ENCODE measurements around the gene LATS2. TPM values are rescaled to one million over a fixed set of nuclear protein-coding genes. Genes with fewer than 3 reads are reported as not detected.

Gene LATS2
- total RNA-seq, 2 donors from 2014 or later, result 3.7 to 11.3 TPM

GRCh38 chr13:21086929-21087328, 25.5 kb upstream of the LATS2 start:
- no peak for DNase-seq
- TF ChIP-seq CTCF (IDR thresholded peaks at IDR 0.05), result no peak
- Histone ChIP-seq H3K4me3 (no peak overlapping the region), H3K4me1 (no peaks in the 10 kb centered on the region), H3K36me3 (no peaks in the 10 kb centered on the region), H3K27ac (no peak overlapping the region), H3K9me3 (no peaks in the 10 kb centered on the region), H3K9ac (ENCODE audit: low read depth in 2 of 2, low read length in 2 of 2) (no peak overlapping the region), H3K27me3 (no peaks in the 10 kb centered on the region)
- intact Hi-C loops (cut with DNase I), result no loop called here

DNA sequence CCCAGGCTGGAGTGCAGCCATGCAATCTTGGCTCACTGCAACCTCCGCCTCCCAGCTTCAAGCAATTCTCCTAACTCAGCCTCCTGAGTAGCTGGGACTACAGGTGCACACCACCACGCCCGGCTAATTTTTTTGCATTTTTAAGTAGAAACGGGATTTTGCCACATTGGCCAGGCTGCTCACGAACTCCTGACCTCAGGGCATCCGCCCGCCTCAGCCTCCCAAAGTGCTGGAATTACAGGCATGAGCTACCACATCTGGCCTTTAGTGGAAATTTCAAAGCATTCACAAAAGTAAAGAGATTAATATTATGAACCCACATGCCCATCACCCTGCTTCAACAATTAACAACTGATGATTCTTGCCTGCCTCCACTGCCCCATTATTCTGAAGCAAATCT, 20.5 kb upstream of the LATS2 start:
- no peak for DNase-seq
- H3K36me3 ChIP-seq, result no peaks in the 10 kb centered on the region
- no peak overlapping the region for H3K27ac ChIP-seq
- no peaks in the 10 kb centered on the region for H3K9me3 ChIP-seq
- intact Hi-C loops (cut with DNase I), result no loop called here
- no peak for TF ChIP-seq CTCF (IDR thresholded peaks at IDR 0.05)
- no peaks in the 10 kb centered on the region for H3K4me1 ChIP-seq
- no peak overlapping the region for H3K9ac ChIP-seq (ENCODE audit: low read depth in 2 of 2, low read length in 2 of 2)
- H3K27me3 ChIP-seq, result no peaks in the 10 kb centered on the region
- no peak overlapping the region for H3K4me3 ChIP-seq

DNA sequence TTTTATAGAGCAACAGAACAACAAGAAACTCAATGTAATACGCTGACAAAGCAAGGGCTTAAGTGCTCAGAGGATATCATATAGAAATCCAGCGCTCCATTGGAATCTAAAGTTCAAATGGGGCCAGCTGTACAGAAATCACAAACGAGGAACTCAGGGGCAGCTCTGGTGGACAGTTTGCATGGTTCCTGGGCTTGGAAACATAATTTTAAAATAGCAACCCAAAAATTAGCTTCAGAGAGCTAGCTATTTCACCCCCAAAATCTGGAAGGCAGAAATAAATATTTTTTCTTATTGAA, 19.2 kb upstream of the LATS2 start:
- intact Hi-C loops (cut with DNase I), result no loop called here
- H3K27ac ChIP-seq, result no peak overlapping the region
- DNase-seq, result no peak
- H3K9me3 ChIP-seq, result no peaks in the 10 kb centered on the region
- TF ChIP-seq CTCF (IDR thresholded peaks at IDR 0.05), result no peak
- H3K27me3 ChIP-seq, result no peaks in the 10 kb centered on the region
- no peak overlapping the region for H3K9ac ChIP-seq (ENCODE audit: low read depth in 2 of 2, low read length in 2 of 2)
- no peak overlapping the region for H3K4me3 ChIP-seq
- H3K36me3 ChIP-seq, result no peaks in the 10 kb centered on the region
- H3K4me1 ChIP-seq, result no peaks in the 10 kb centered on the region

DNA sequence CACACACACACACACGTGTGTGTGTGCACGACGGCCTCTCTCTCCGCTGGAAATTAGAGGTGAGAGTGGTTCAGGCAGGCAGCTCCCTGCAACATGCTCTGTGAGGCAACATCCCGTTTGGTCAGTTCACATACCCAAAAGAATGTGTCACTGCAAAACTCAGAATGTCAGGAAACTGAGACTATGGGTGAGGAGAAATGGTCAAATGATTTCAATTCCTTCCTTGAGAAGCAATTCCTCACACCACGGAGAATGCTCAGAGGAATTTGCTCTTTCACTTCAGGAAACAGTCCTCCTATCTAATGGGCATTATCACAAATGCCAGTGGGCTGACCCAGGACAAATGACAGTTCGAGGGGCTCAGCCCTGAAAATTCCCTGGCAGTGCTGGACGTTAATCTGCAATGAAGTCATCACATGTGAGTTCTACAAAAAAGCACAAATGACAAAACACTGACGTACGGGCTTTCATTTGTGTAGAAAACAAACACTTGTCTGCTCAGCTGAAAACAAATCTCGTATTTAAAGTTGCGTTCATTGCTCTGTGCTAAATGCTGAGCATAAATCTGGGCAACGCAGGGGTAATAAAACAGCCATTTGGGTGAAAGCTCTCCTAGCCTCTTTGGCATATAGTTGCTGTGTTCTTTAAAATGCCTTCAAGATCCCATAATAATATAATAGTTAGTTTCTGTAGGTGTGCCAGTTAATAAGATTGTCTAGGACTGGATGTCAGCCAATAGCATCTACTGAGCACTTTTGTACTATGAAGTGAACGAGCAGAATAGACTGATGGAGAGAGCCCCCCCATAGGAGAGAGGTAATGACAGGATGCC, 18.6 kb upstream of the LATS2 start:
- no peak overlapping the region for H3K27ac ChIP-seq
- no peak for TF ChIP-seq CTCF (IDR thresholded peaks at IDR 0.05)
- H3K9ac ChIP-seq (ENCODE audit: low read depth in 2 of 2, low read length in 2 of 2), result no peak overlapping the region
- no peak overlapping the region for H3K4me3 ChIP-seq
- H3K4me1 ChIP-seq, result no peaks in the 10 kb centered on the region
- H3K27me3 ChIP-seq, result peaks cover 4% of the 10 kb centered on the region
- intact Hi-C loops (cut with DNase I), result no loop called here
- no peaks in the 10 kb centered on the region for H3K9me3 ChIP-seq
- DNase-seq, result no peak
- no peaks in the 10 kb centered on the region for H3K36me3 ChIP-seq

DNA sequence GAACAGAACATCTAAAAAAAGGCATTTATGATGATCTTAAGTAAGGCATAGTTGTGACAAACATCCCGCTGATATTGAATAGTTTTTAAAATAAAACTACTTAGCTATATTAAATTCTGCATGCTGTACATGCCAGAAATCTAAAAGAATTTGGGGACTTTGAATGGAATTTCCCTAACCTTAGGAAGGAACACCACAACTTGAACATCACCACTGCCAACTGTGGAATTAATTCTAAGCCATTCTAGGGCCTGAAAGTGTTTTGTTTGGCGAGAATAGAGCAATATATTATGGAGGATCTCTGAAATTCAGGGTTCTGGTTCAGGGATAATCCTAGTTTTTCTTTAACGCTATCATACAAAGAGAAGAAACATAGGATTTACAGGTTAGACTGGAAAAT, 17.8 kb upstream of the LATS2 start:
- Histone ChIP-seq H3K4me1 (no peaks in the 10 kb centered on the region), H3K9me3 (no peaks in the 10 kb centered on the region), H3K27me3 (peaks cover 4% of the 10 kb centered on the region), H3K36me3 (no peaks in the 10 kb centered on the region), H3K9ac (ENCODE audit: low read depth in 2 of 2, low read length in 2 of 2) (no peak overlapping the region), H3K27ac (no peak overlapping the region), H3K4me3 (no peak overlapping the region)
- TF ChIP-seq CTCF (IDR thresholded peaks at IDR 0.05), result no peak
- intact Hi-C loops (cut with DNase I), result no loop called here
- DNase-seq, result no peak
